IMR-90 (cell line): ENCODE results near the gene HPSE. TPM values are rescaled to one million over a fixed set of nuclear protein-coding genes. Genes with fewer than 3 reads are reported as not detected.
"Not testable (repeated sequence)": the region's sequence is repeated elsewhere in the genome, so short reads cannot be mapped to it uniquely, and the experiment has no call there.

ENCODE experiments used
- ATAC-seq: fragments of 200-7000 bp; cut with Tn5 transposase; 2 replicates; pipeline ENCODE4 v1.9.1; 2020; ENCODE audit warnings: low read depth, mild to moderate bottlenecking, moderate library complexity
- BruUV-seq: library from RNA; stranded (reverse); fragments of 400-500 nt; replicated peaks from 2 replicates; lab custom pipeline; 2021; lab: Mats Ljungman, UMichigan
- CTCF ChIA-PET: fragments of 300-600 bp; formaldehyde crosslinking; extraction: SDS; loops from one replicate; lab custom pipeline; 2021; ENCODE audit warnings: antibody characterized with exemption; lab: Yijun Ruan, JAX
- POLR2A ChIA-PET: fragments of 300-600 bp; sonication (Branson Sonifier 250); formaldehyde crosslinking; loops from one replicate; lab custom pipeline; 2022; ENCODE audit warnings: antibody characterized with exemption; ENCODE audit not compliant: unreplicated experiment; lab: Charles Lee
- DNase-seq: peaks from one replicate; pipeline ENCODE4 v3.0.0; 2013
- H2AFZ ChIP-seq: replicated peaks from 2 replicates; pipeline ENCODE3; 2013; ENCODE audit warnings: low read length, mild to moderate bottlenecking; ENCODE audit not compliant: poor library complexity
- H2AK5ac ChIP-seq: 2 replicates; pipeline ENCODE4 v1.6.1; 2013; ENCODE audit warnings: low read depth, low read length, inconsistent platforms
- H2AK9ac ChIP-seq: replicated peaks from 2 replicates; pipeline ENCODE3; 2013; ENCODE audit warnings: mild to moderate bottlenecking, low read depth, low read length, moderate library complexity; ENCODE audit not compliant: poor library complexity
- H2BK120ac ChIP-seq: 2 replicates; pipeline ENCODE4 v1.6.1; 2013; ENCODE audit warnings: low read depth, low read length, inconsistent platforms
- H2BK15ac ChIP-seq: 3 replicates; pipeline ENCODE4 v1.6.1; 2013; ENCODE audit warnings: low read depth, low read length, inconsistent platforms
- H2BK20ac ChIP-seq: 2 replicates; pipeline ENCODE4 v1.6.1; 2013; ENCODE audit warnings: low read depth, mild to moderate bottlenecking, inconsistent platforms, low read length, moderate library complexity
- H2BK5ac ChIP-seq: 2 replicates; pipeline ENCODE4 v1.6.1; 2013; ENCODE audit warnings: mild to moderate bottlenecking, low read depth, low read length, inconsistent platforms; ENCODE audit not compliant: poor library complexity, severe bottlenecking
- H3K14ac ChIP-seq: replicated peaks from 2 replicates; pipeline ENCODE4 v1.6.1; 2013; ENCODE audit warnings: low read depth, low read length, inconsistent platforms
- H3K18ac ChIP-seq: 2 replicates; pipeline ENCODE4 v1.6.1; 2013; ENCODE audit warnings: low read depth, low read length, control low read depth
- H3K23ac ChIP-seq: 2 replicates; pipeline ENCODE4 v1.6.1; 2013; ENCODE audit warnings: low read depth, low read length, inconsistent platforms
- H3K27ac ChIP-seq: 2 replicates; pipeline ENCODE4 v1.5.1; 2013; ENCODE audit warnings: mild to moderate bottlenecking, control low read depth, low read length; ENCODE audit not compliant: insufficient read depth
- H3K27me3 ChIP-seq: 2 replicates; pipeline ENCODE4 v1.6.1; 2013; ENCODE audit warnings: low read length; ENCODE audit not compliant: control insufficient read depth, insufficient read depth
- H3K36me3 ChIP-seq: 2 replicates; pipeline ENCODE4 v1.6.1; 2013; ENCODE audit warnings: low read length, mixed read lengths; ENCODE audit not compliant: control insufficient read depth, insufficient read depth
- H3K4ac ChIP-seq: 2 replicates; pipeline ENCODE4 v1.6.1; 2013; ENCODE audit warnings: low read depth, low read length, inconsistent platforms
- H3K4me1 ChIP-seq: 2 replicates; pipeline ENCODE4 v1.6.1; 2013; ENCODE audit warnings: low read length, mixed read lengths; ENCODE audit not compliant: control insufficient read depth, insufficient read depth
- H3K4me2 ChIP-seq: 2 replicates; pipeline ENCODE4 v1.6.1; 2013; ENCODE audit warnings: low read depth, mild to moderate bottlenecking, control low read depth, low read length, moderate library complexity
- H3K4me3 ChIP-seq: 2 replicates; pipeline ENCODE4 v1.5.1; 2013; ENCODE audit warnings: low read depth, mild to moderate bottlenecking, control low read depth, low read length, moderate library complexity; ENCODE audit not compliant: insufficient read depth
- H3K56ac ChIP-seq: 2 replicates; pipeline ENCODE4 v1.6.1; 2013; ENCODE audit warnings: low read length, inconsistent platforms; ENCODE audit not compliant: insufficient read depth; ENCODE audit errors: extremely low read depth
- H3K79me1 ChIP-seq, 2 experiments: 2 replicates each; pipeline ENCODE4 v1.6.1; 2013; ENCODE audit warnings: low read length in 2 of 2, inconsistent platforms in 1 of 2, low read depth in 1 of 2
- H3K9ac ChIP-seq: 2 replicates; pipeline ENCODE4 v1.6.1; 2013; ENCODE audit warnings: low read depth, low read length, control low read depth
- H3K9me1 ChIP-seq: 2 replicates; pipeline ENCODE4 v1.6.1; 2013; ENCODE audit warnings: low read length, inconsistent platforms; ENCODE audit not compliant: insufficient read depth
- H3K9me3 ChIP-seq: 2 replicates; pipeline ENCODE4 v1.6.1; 2013; ENCODE audit warnings: low read length; ENCODE audit not compliant: control insufficient read depth, insufficient read depth
- H4K20me1 ChIP-seq: 2 replicates; pipeline ENCODE4 v1.6.1; 2013; ENCODE audit warnings: low read length, inconsistent platforms; ENCODE audit not compliant: insufficient read depth
- H4K5ac ChIP-seq: 2 replicates; pipeline ENCODE4 v1.6.1; 2013; ENCODE audit warnings: mild to moderate bottlenecking, low read depth, low read length, control low read depth
- H4K8ac ChIP-seq, 2 experiments: 2 replicates each; pipeline ENCODE4 v1.6.1; 2013; ENCODE audit warnings: low read depth in 2 of 2, low read length in 2 of 2, control low read depth in 1 of 2, inconsistent platforms in 1 of 2
- H4K91ac ChIP-seq: 2 replicates; pipeline ENCODE4 v1.6.1; 2013; ENCODE audit warnings: low read depth, low read length, inconsistent platforms; ENCODE audit not compliant: insufficient read depth
- WGBS, 2 experiments: methylation state at CpG; one replicate each; pipeline versions ENCODE4 v1.1.5 to v1.1.7; 2013; ENCODE audit warnings: missing lambda C conversion rate in 2 of 2; ENCODE audit not compliant: insufficient read length in 1 of 2; ENCODE audit errors: extremely low coverage in 2 of 2; 5-methylcytosine and 5-hydroxymethylcytosine counted together
- dilution Hi-C: fragments of 300-500 bp; cut with HindIII; formaldehyde crosslinking; loops from one replicate; pipeline ENCODE4 v1.14.3; 2018; ENCODE audit warnings: low sequenced_read_pairs; ENCODE audit not compliant: unreplicated experiment
- in situ Hi-C: fragments of 300-500 bp; cut with MboI; formaldehyde crosslinking; loops from 3 replicates; pipeline ENCODE4 v1.14.3; 2019; ENCODE audit warnings: low sequenced_read_pairs, inconsistent platforms, mixed read lengths
- intact Hi-C: fragments of 100-400 bp; cut with micrococcal nuclease; formaldehyde crosslinking; loops from 2 replicates; pipeline ENCODE4 v1.10.0; 2022
- polyA plus RNA-seq, 3 experiments: library from polyadenylated mRNA; depleted of rRNA; stranded (reverse); fragments of >200 nt; gene quantifications; 2 replicates each; pipeline ENCODE4 v1.2.3, GENCODE V29; 2012; ENCODE audit warnings: low replicate concordance in 1 of 3
- total RNA-seq: library from RNA; depleted of rRNA; stranded (reverse); fragments of >200 nt; gene quantifications from 2 replicates; pipeline ENCODE4 v1.2.3, GENCODE V29; 2012

HPSE gene
- total and polyA plus RNA-seq, 2 of the 4 experiments (the other 2 are of a cell fraction), result under 0.01 to 0.09 TPM

GRCh38 chr4:83290059-83290774 is 44.4 kb downstream of the HPSE start:
- BruUV-seq, H3K4me1 ChIP-seq, H3K18ac ChIP-seq, in situ Hi-C loops, CTCF ChIA-PET, H4K20me1 ChIP-seq, H2AK5ac ChIP-seq, H3K4me2 ChIP-seq, H3K4ac ChIP-seq, H2BK120ac ChIP-seq, H2AFZ ChIP-seq, H3K9me1 ChIP-seq, H3K9me3 ChIP-seq, H3K79me1 ChIP-seq, H3K9ac ChIP-seq, H3K27ac ChIP-seq, ATAC-seq, dilution Hi-C loops, H4K5ac ChIP-seq, H3K27me3 ChIP-seq, H3K4me3 ChIP-seq, H3K23ac ChIP-seq, H2BK20ac ChIP-seq, POLR2A ChIA-PET, DNase-seq, H2BK5ac ChIP-seq, H4K91ac ChIP-seq, H2BK15ac ChIP-seq, H3K56ac ChIP-seq, H2AK9ac ChIP-seq, intact Hi-C loops, H4K8ac ChIP-seq, H3K14ac ChIP-seq, H3K36me3 ChIP-seq: not testable (repeated sequence)
- WGBS, 2 experiments, result no CpG with 5 or more reads among the region's 3 CpGs

GRCh38 chr4:83288381-83288780 is 46.3 kb downstream of the HPSE start:
- H3K4me1 ChIP-seq, H4K8ac ChIP-seq, H2AK9ac ChIP-seq, H4K91ac ChIP-seq, H2AFZ ChIP-seq, DNase-seq, H3K9ac ChIP-seq, H3K79me1 ChIP-seq, H2BK5ac ChIP-seq, ATAC-seq, H3K27ac ChIP-seq, H3K4me3 ChIP-seq, POLR2A ChIA-PET, H2BK120ac ChIP-seq, H3K27me3 ChIP-seq, H3K36me3 ChIP-seq, H4K5ac ChIP-seq, H3K23ac ChIP-seq, H2AK5ac ChIP-seq, H3K18ac ChIP-seq, CTCF ChIA-PET, H2BK20ac ChIP-seq, H3K9me3 ChIP-seq, BruUV-seq, H3K9me1 ChIP-seq, H3K56ac ChIP-seq, H3K4me2 ChIP-seq, H3K14ac ChIP-seq, H4K20me1 ChIP-seq, H2BK15ac ChIP-seq, dilution Hi-C loops, H3K4ac ChIP-seq: not testable (repeated sequence)
- intact Hi-C loops, result loop anchor here (10.0 kb wide), 1 partner anchor 434 kb away; no protein-coding TSS in a partner anchor
- no CpG with 5 or more reads among the region's 1 CpG for WGBS, 2 experiments
- in situ Hi-C loops, result loop anchor here (10.0 kb wide), 2 partner anchors 166 to 214 kb away; partner anchors contain the start of genes HELQ and MRPS18C
